ENCODE data around the gene ALDH3B1.

ALDH3B1 gene

DNA sequence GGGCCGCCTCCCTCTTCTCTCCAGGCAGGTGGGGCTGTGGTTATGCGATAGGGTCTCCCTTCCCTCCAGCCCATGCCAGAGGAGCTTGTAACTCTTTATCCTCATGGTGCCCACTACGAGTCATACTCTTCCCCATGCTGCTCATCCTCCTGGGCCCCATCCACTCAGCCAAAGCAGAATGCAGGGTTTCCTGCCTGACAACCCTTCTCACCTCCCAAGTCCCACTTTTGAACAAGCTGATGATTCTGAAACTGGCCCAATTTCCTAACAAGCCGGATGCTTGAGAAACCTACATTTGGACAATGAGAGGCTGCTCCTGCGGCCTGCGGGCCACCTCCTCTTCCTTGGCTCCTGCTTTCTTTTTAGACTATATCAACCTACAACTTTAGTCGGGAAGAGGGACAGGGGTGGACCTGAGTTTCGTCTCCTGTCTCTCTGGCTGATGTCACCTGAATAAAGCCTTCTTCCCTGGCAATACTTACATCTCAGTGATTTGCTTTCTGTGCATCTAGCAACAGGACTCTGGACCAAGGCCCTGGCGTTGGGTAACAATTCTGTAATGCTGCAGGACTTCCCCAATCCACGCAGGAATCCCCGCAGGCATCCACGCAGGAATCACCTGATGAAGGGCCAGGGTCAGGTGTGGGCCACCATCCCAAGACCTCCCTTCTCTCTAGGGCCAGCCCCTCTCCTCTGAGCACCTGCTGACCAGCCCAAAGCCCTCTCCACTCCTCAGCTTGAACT lies 18.8 kb downstream of the ALDH3B1 start:
- Histone ChIP-seq H3K4me3 (no peak overlapping the region), H3K27ac (no peak overlapping the region)
- no peak for DNase-seq (ENCODE audit: low spot score)
- no peak for TF ChIP-seq CTCF (IDR thresholded peaks at IDR 0.05)

DNA sequence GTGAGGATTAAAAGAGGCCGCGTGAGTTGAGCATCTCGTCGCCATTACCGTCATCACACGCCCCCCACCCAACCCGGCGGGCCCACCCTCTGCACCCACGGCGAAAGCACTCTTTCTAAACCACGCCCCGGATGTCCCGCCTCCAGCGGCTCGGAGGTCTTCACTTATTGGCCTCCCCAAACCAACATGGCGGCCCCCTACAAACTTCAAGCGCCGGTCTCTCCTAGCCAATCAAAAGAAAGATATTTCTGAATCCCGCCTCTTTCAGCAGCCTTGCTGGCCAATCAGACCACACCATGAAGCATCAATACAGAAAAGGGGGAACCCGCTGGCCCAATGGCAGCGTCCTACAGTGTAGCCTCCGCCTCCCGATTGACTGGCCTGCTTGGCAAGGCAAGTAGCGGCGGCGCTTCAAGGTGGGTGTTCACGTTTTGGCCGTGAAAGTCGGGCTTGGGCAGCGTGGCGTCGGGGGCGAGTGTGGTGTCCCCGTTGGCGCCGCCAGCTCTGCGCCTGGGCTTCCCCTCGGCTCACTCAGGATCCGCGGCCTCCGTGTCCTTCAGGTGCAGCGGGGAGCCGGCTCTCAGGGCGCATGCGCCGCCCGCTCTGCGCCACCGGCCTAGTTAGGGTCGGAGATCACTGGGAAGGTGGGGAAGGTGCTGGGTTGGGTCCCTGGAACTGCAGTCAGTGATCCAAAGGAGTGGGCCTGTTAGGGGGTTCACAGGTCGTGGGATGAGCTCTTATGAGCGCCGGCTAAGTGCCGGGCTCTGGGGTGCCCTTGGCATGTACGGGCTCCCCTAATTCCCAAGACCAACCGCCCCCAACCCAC lies 20.4 kb downstream of the ALDH3B1 start, which contains the start of gene NDUFS8:
NDUFS8 (plus strand) TSS at position 364 of the 826 bp plus-strand sequence. CDS start 1,471 bp downstream, outside the sequence.
- no peak for TF ChIP-seq CTCF (IDR thresholded peaks at IDR 0.05)
- peak within 1 kb of the TSS; percentile 88 for H3K4me3 ChIP-seq
- DNase-seq (ENCODE audit: low spot score), result peak; percentile 98
- peak within 1 kb of the TSS; percentile 47 to 93 for H3K27ac ChIP-seq

GRCh38 chr11:68031144-68031464 lies 21.0 kb downstream of the ALDH3B1 start:
- H3K4me3 ChIP-seq, result peak overlapping the region; percentile 88
- no peak for TF ChIP-seq CTCF (IDR thresholded peaks at IDR 0.05)
- no peak for DNase-seq (ENCODE audit: low spot score)
- peak overlapping the region; percentile 47 to 93 for H3K27ac ChIP-seq

DNA sequence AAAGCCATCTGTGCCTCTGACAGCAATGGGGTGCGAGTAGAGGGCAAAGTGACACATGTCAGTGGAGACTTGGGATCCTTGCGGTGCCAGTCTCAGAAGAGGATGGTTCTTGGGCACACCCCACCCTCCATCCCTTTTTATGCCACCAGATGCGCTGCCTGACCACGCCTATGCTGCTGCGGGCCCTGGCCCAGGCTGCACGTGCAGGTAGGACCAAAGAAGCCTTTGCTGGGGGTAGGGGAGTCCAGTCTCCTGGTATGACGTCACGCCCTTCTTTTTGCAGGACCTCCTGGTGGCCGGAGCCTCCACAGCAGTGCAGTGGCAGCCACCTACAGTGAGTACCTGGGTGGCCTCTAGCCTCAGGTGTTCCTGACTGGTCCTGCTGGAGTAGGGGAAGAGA lies 21.9 kb downstream of the ALDH3B1 start:
- no peak for DNase-seq (ENCODE audit: low spot score)
- Histone ChIP-seq H3K4me3 (no peak overlapping the region), H3K27ac (no peak overlapping the region)
- TF ChIP-seq CTCF (IDR thresholded peaks at IDR 0.05), result no peak

DNA sequence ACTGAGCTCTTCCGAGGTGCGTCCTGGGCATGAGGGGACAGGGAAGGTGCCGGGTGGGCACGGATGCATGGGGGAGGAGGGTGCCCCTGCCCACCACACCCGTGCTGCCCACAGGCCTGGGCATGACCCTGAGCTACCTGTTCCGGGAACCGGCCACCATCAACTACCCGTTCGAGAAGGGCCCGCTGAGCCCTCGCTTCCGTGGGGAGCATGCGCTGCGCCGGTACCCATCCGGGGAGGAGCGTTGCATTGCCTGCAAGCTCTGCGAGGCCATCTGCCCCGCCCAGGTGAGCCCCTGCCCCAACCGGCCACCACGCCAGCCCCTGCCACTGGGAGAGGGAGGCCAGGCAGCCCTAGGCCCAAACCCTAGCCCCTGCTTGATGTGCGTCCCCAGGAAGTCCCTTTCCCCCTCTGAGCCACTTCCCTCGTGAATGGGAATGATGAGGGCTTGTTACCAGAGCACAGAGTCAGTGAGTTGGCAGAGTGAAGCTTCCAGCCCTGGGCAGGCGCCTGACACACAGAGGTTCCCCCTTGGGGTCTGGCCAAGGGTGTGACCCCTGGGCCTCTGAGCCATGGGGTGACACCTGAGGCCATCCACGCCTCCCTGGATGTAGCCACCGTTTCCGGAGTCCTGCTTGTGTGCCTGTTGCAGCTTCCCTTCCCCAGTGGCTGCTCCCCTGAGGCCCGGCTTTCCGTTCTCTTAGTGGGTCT lies 23.0 kb downstream of the ALDH3B1 start:
- DNase-seq (ENCODE audit: low spot score), result no peak
- no peak for TF ChIP-seq CTCF (IDR thresholded peaks at IDR 0.05)
- H3K4me3 ChIP-seq, result no peak overlapping the region
- no peak overlapping the region for H3K27ac ChIP-seq

GRCh38 chr11:68033708-68034045 lies 23.6 kb downstream of the ALDH3B1 start:
- no peak for DNase-seq (ENCODE audit: low spot score)
- TF ChIP-seq CTCF (IDR thresholded peaks at IDR 0.05), result no peak
- Histone ChIP-seq H3K4me3 (no peak overlapping the region), H3K27ac (no peak overlapping the region)

Measured in coronary artery (tissue), 2 donors.